MCF 10A (cell line): Measurements from ENCODE around the gene DOCK8. TPM values are rescaled to one million over a fixed set of nuclear protein-coding genes. Genes with fewer than 3 reads are reported as not detected.
A peak's percentile ranks its signal among the peaks of the same experiment; 100 is the strongest.

Experiments
- BruUV-seq: library from RNA; stranded (reverse); fragments of 400-500 nt; replicated peaks from 2 replicates; lab custom pipeline; 2021; lab: Mats Ljungman, UMichigan
- CTCF ChIA-PET: fragments of 300-600 bp; sonication (Branson Sonifier 250); formaldehyde crosslinking; extraction: SDS; loops from one replicate; lab custom pipeline; 2021; ENCODE audit warnings: antibody characterized with exemption, inconsistent platforms; lab: Yijun Ruan, JAX
- POLR2A ChIA-PET: fragments of 300-600, 350-650 bp; sonication (Branson Sonifier 250); formaldehyde crosslinking; extraction: SDS; loops from one replicate; lab custom pipeline; 2020; ENCODE audit warnings: antibody characterized with exemption, inconsistent platforms; lab: Yijun Ruan, JAX
- DNase-seq: peaks from one replicate; pipeline ENCODE4 v3.0.0-alpha.2; 2018; ENCODE audit not compliant: unreplicated experiment
- H3K27ac Mint-ChIP-seq: one replicate; pipeline ENCODE4 v1.8.0; 2022; ENCODE audit warnings: mild to moderate bottlenecking, low read depth, mixed read lengths; ENCODE audit not compliant: unreplicated experiment
- H3K27me3 Mint-ChIP-seq: one replicate; pipeline ENCODE4 v1.8.0; 2022; ENCODE audit warnings: mixed read lengths; ENCODE audit not compliant: insufficient read depth, unreplicated experiment
- H3K36me3 Mint-ChIP-seq: one replicate; pipeline ENCODE4 v1.8.0; 2022; ENCODE audit warnings: mild to moderate bottlenecking, moderate library complexity, mixed read lengths; ENCODE audit not compliant: insufficient read depth, unreplicated experiment
- H3K4me1 Mint-ChIP-seq: one replicate; pipeline ENCODE4 v1.8.0; 2022; ENCODE audit warnings: mixed read lengths; ENCODE audit not compliant: insufficient read depth, unreplicated experiment
- H3K4me3 Mint-ChIP-seq: one replicate; pipeline ENCODE4 v1.8.0; 2022; ENCODE audit warnings: mild to moderate bottlenecking, moderate library complexity, mixed read lengths; ENCODE audit not compliant: unreplicated experiment
- H3K9me3 Mint-ChIP-seq: one replicate; pipeline ENCODE4 v1.8.0; 2022; ENCODE audit warnings: mixed read lengths; ENCODE audit not compliant: unreplicated experiment
- CTCF ChIP-seq: fragments of 200-600 bp; IDR thresholded peaks from one replicate; pipeline ENCODE4 v1.8.0; 2022; ENCODE audit warnings: antibody characterized with exemption, mild to moderate bottlenecking; ENCODE audit not compliant: unreplicated experiment
- intact Hi-C: fragments of 100-400 bp; cut with micrococcal nuclease; formaldehyde crosslinking; loops from 2 replicates; pipeline ENCODE4 v1.14.1; 2022
- total RNA-seq: library from RNA; stranded (reverse); gene quantifications from 2 replicates; pipeline ENCODE4 v1.2.3, GENCODE V29; 2022

DOCK8 gene
- total RNA-seq, 1 experiment from 2014 or later, result 5.2 TPM

- intact Hi-C loops, result no loop called here
- no peaks in the 10 kb centered on the region for H3K36me3 Mint-ChIP-seq
- H3K9me3 Mint-ChIP-seq, result no peaks in the 10 kb centered on the region
- H3K27ac Mint-ChIP-seq, result no peak overlapping the region
- ChIA-PET CTCF (interaction anchor here (0.6 kb wide), 1 partner anchor 16 kb away, joined by 3 read pairs; no protein-coding TSS in a partner anchor), POLR2A (no interaction called here)
- no peaks in the 10 kb centered on the region for H3K4me1 Mint-ChIP-seq
- no TSS peak for BruUV-seq
- TF ChIP-seq CTCF, result no peak
- no peak overlapping the region for H3K4me3 Mint-ChIP-seq
- DNase-seq, result no peak
- no peaks in the 10 kb centered on the region for H3K27me3 Mint-ChIP-seq
Observed at GRCh38 chr9:335373-335772, 120.7 kb downstream of the DOCK8 start.

DNA sequence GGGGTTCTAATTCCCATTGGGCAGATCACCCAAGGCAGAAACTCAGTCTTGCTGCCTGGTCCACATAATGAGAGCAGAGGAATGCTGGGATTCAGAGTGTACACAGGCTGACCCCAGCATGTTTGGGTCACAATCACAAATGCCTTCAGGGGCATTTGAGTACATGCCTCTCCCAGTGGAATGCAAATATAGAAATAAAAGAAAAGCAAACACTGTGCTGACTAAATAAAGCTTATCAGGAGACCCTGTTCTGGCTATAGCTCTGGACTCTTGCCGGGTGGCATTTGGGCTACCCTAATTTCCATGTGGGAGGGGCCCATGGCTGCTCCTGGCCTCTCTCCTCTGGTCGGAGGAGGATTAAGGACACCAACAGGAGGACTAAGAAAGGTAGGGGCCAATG lies 121.4 kb downstream of the DOCK8 start:
- Mint-ChIP-seq H3K27ac (no peak overlapping the region), H3K27me3 (no peaks in the 10 kb centered on the region), H3K4me1 (no peaks in the 10 kb centered on the region), H3K36me3 (no peaks in the 10 kb centered on the region), H3K4me3 (no peak overlapping the region), H3K9me3 (no peaks in the 10 kb centered on the region)
- DNase-seq, result no peak
- BruUV-seq, result no TSS peak
- ChIA-PET CTCF (interaction anchor here (2.3 kb wide), 1 partner anchor 12 kb away, joined by 14 read pairs; no protein-coding TSS in a partner anchor), POLR2A (interaction anchor here (1.2 kb wide), 1 partner anchor 616 kb away, joined by 3 read pairs; no protein-coding TSS in a partner anchor)
- no peak for TF ChIP-seq CTCF
- intact Hi-C loops, result no loop called here

- H3K36me3 Mint-ChIP-seq, result no peaks in the 10 kb centered on the region
- no peaks in the 10 kb centered on the region for H3K27me3 Mint-ChIP-seq
- TF ChIP-seq CTCF, result no peak
- H3K27ac Mint-ChIP-seq, result no peak overlapping the region
- CTCF ChIA-PET, result no interaction called here
- intact Hi-C loops, result no loop called here
- POLR2A ChIA-PET, result no interaction called here
- DNase-seq, result no peak
- no peak overlapping the region for H3K4me3 Mint-ChIP-seq
- H3K4me1 Mint-ChIP-seq, result no peaks in the 10 kb centered on the region
- no peaks in the 10 kb centered on the region for H3K9me3 Mint-ChIP-seq
- no TSS peak for BruUV-seq
Observed at GRCh38 chr9:338602-339001, 123.9 kb downstream of the DOCK8 start.

GRCh38 chr9:341634-342421 lies 127.2 kb downstream of the DOCK8 start:
- H3K27ac Mint-ChIP-seq, result no peak overlapping the region
- no peaks in the 10 kb centered on the region for H3K9me3 Mint-ChIP-seq
- H3K4me1 Mint-ChIP-seq, result no peaks in the 10 kb centered on the region
- intact Hi-C loops, result no loop called here
- CTCF ChIA-PET, result interaction anchor here (0.6 to 1.2 kb wide), 3 partner anchors 17 to 1265 kb away, joined by 3 to 9 read pairs (median 3); no protein-coding TSS in a partner anchor
- POLR2A ChIA-PET, result interaction anchor here (0.6 kb wide), 1 partner anchor 626 kb away, joined by 3 read pairs; no protein-coding TSS in a partner anchor
- no peak for TF ChIP-seq CTCF
- no peaks in the 10 kb centered on the region for H3K36me3 Mint-ChIP-seq
- DNase-seq, result peak; percentile 49
- H3K4me3 Mint-ChIP-seq, result no peak overlapping the region
- BruUV-seq, result no TSS peak
- no peaks in the 10 kb centered on the region for H3K27me3 Mint-ChIP-seq
